ENCODE data around the gene PICK1. TPM values are rescaled to one million over a fixed set of nuclear protein-coding genes. Genes with fewer than 3 reads are reported as not detected.

PICK1 gene
- total and polyA plus RNA-seq, 2 of the 13 experiments (the other 11 are each of a cell fraction or from before 2014, with no cell fraction given), result 19.3 to 25.3 TPM

DNA sequence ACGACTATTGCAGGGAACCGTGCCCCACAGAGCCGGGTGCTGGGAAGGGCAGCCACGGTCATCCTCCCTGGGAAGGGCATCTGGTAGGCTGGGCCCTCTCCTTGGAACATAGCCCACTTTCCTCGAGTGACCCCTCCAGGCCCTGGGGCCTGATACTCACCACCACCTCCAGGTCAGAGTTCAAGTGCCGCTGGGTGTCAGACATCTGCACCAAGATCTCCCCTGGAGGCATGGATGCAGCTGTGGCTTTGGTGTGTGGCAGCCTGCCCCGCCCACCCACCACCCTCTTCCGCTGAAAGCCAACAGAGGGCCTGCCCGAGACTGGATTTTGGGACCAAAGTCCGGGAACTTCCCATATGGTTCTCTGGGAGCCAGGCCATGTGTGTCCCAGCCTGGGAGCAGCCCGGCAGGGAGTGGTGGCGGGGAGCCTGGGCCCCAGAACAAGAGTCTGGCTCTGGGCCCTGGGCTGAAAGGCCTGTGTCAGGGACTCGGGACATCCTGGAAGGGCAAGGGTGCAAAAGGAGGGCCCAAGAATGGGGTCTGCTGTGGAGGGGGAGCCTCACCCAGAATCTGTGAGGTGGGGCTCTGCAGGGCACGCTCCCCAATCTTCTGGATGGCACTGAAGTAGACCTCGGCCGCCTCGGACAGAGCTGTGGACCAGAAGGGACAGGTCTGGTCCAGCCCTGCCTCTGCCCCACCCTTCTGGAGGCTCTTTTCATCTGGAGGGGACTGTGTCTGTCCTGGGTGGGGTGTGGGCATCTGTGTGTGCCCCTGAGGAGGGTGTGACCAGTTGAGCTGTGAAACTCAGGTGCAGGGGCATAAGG, 50.7 kb downstream of the PICK1 start (continued):
- TF ChIP-seq, protein P1, sequence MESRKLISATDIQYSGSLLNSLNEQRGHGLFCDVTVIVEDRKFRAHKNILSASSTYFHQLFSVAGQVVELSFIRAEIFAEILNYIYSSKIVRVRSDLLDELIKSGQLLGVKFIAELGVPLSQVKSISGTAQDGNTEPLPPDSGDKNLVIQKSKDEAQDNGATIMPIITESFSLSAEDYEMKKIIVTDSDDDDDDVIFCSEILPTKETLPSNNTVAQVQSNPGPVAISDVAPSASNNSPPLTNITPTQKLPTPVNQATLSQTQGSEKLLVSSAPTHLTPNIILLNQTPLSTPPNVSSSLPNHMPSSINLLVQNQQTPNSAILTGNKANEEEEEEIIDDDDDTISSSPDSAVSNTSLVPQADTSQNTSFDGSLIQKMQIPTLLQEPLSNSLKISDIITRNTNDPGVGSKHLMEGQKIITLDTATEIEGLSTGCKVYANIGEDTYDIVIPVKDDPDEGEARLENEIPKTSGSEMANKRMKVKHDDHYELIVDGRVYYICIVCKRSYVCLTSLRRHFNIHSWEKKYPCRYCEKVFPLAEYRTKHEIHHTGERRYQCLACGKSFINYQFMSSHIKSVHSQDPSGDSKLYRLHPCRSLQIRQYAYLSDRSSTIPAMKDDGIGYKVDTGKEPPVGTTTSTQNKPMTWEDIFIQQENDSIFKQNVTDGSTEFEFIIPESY (CRISPR knock-in tag; IDR thresholded peaks at IDR 0.05), result peak; percentile 29
- no peak for TF ChIP-seq EEA1 (CRISPR knock-in tag; IDR thresholded peaks at IDR 0.05; ENCODE audit: borderline replicate concordance)
- TF ChIP-seq NR2F1 (CRISPR knock-in tag; IDR thresholded peaks at IDR 0.05), result peak; percentile 17 to 78; a peak in 3 of 4 replicates
- no peak for TF ChIP-seq ZNF749 (CRISPR knock-in tag; IDR thresholded peaks at IDR 0.05; ENCODE audit: borderline replicate concordance)
- TF ChIP-seq, protein P2, sequence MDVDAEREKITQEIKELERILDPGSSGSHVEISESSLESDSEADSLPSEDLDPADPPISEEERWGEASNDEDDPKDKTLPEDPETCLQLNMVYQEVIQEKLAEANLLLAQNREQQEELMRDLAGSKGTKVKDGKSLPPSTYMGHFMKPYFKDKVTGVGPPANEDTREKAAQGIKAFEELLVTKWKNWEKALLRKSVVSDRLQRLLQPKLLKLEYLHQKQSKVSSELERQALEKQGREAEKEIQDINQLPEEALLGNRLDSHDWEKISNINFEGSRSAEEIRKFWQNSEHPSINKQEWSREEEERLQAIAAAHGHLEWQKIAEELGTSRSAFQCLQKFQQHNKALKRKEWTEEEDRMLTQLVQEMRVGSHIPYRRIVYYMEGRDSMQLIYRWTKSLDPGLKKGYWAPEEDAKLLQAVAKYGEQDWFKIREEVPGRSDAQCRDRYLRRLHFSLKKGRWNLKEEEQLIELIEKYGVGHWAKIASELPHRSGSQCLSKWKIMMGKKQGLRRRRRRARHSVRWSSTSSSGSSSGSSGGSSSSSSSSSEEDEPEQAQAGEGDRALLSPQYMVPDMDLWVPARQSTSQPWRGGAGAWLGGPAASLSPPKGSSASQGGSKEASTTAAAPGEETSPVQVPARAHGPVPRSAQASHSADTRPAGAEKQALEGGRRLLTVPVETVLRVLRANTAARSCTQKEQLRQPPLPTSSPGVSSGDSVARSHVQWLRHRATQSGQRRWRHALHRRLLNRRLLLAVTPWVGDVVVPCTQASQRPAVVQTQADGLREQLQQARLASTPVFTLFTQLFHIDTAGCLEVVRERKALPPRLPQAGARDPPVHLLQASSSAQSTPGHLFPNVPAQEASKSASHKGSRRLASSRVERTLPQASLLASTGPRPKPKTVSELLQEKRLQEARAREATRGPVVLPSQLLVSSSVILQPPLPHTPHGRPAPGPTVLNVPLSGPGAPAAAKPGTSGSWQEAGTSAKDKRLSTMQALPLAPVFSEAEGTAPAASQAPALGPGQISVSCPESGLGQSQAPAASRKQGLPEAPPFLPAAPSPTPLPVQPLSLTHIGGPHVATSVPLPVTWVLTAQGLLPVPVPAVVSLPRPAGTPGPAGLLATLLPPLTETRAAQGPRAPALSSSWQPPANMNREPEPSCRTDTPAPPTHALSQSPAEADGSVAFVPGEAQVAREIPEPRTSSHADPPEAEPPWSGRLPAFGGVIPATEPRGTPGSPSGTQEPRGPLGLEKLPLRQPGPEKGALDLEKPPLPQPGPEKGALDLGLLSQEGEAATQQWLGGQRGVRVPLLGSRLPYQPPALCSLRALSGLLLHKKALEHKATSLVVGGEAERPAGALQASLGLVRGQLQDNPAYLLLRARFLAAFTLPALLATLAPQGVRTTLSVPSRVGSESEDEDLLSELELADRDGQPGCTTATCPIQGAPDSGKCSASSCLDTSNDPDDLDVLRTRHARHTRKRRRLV (CRISPR knock-in tag; IDR thresholded peaks at IDR 0.05), result no peak
- TF ChIP-seq, protein P3, sequence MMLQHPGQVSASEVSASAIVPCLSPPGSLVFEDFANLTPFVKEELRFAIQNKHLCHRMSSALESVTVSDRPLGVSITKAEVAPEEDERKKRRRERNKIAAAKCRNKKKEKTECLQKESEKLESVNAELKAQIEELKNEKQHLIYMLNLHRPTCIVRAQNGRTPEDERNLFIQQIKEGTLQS (CRISPR knock-in tag; IDR thresholded peaks at IDR 0.05), result no peak
- TF ChIP-seq, protein P4, sequence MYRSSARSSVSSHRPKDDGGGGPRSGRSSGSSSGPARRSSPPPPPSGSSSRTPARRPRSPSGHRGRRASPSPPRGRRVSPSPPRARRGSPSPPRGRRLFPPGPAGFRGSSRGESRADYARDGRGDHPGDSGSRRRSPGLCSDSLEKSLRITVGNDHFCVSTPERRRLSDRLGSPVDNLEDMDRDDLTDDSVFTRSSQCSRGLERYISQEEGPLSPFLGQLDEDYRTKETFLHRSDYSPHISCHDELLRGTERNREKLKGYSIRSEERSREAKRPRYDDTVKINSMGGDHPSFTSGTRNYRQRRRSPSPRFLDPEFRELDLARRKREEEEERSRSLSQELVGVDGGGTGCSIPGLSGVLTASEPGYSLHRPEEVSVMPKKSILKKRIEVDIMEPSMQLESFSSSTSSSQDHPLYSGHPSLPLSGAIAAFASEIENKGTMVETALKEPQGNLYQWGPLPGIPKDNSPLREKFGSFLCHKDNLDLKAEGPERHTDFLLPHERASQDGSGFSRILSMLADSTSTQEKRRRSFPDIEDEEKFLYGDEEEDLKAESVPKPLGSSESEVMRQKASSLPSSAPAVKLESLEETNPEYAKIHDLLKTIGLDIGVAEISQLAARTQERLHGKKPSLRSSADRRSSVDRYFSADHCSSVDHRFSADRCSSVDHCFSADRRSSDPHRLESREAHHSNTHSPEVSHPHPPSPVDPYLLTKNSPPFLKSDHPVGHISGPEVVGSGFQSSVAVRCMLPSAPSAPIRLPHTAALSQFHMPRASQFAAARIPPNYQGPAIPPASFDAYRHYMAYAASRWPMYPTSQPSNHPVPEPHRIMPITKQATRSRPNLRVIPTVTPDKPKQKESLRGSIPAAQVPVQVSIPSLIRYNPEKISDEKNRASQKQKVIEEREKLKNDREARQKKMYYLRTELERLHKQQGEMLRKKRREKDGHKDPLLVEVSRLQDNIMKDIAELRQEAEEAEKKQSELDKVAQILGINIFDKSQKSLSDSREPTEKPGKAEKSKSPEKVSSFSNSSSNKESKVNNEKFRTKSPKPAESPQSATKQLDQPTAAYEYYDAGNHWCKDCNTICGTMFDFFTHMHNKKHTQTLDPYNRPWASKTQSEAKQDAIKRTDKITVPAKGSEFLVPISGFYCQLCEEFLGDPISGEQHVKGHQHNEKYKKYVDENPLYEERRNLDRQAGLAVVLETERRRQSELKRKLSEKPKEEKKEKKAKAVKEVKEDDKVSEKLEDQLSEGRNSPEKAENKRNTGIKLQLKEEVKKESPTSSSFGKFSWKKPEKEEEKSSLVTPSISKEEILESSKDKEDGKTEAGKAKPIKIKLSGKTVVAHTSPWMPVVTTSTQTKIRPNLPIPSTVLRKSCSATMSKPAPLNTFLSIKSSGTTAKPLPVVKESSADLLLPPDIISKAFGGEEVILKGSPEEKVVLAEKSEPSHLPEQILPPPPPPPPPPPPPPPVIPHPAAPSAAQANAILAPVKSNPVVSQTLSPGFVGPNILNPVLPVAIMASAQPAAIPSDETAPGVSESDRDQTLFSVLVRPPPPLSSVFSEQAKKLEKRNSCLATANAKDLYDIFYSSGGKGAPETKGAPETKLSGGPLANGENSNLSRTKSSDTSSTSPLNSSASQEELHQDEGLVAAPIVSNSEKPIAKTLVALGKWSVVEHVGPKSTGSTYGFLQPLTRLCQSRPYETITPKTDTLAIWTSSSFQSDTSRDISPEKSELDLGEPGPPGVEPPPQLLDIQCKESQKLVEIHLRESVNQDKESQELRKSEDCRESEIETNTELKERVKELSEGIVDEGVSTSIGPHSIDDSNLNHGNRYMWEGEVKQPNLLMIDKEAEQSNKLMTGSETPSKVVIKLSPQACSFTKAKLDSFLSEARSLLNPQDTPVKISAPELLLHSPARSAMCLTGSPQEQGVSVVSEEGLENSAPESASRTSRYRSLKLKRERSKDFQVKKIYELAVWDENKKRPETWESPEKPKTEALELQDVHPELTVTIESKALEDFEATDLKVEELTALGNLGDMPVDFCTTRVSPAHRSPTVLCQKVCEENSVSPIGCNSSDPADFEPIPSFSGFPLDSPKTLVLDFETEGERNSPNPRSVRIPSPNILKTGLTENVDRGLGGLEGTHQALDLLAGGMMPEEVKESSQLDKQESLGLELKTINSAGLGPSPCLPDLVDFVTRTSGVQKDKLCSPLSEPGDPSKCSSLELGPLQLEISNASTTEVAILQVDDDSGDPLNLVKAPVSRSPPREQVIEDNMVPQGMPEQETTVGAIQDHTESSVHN (CRISPR knock-in tag; IDR thresholded peaks at IDR 0.05), result no peak
- TF ChIP-seq NBN (conservative IDR thresholded peaks at IDR 0.05), result no peak
- TF ChIP-seq, protein P5, sequence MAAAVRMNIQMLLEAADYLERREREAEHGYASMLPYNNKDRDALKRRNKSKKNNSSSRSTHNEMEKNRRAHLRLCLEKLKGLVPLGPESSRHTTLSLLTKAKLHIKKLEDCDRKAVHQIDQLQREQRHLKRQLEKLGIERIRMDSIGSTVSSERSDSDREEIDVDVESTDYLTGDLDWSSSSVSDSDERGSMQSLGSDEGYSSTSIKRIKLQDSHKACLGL (CRISPR knock-in tag; IDR thresholded peaks at IDR 0.05), result no peak
- peak; percentile 32; the same call in 1 of the 2 replicates for TF ChIP-seq ZNF564 (CRISPR knock-in tag; IDR thresholded peaks at IDR 0.05)

All from HepG2 (cell line).